SU-DHL-6 (cell line): Measurements from ENCODE around the gene FIBIN.

Experiments
- H2AFZ ChIP-seq: fragments of 200-600 bp; sonication (generic); 2 replicates; pipeline ENCODE4 v1.6.1; 2014; ENCODE audit warnings: low read depth, mild to moderate bottlenecking, moderate library complexity, mixed read lengths, antibody characterized with exemption, low read length; ENCODE audit not compliant: severe bottlenecking
- H3F3A ChIP-seq: fragments of 200-600 bp; shearing (Covaris generic); 2 replicates; pipeline ENCODE4 v1.6.0; 2016; ENCODE audit warnings: antibody characterized with exemption, mild to moderate bottlenecking; ENCODE audit not compliant: insufficient read depth
- H3K27ac ChIP-seq: fragments of 200-600 bp; sonication (generic); 2 replicates; pipeline ENCODE4 v1.5.1; 2016; ENCODE audit warnings: low read depth, mild to moderate bottlenecking, low read length, moderate library complexity, mixed read lengths
- H3K27me3 ChIP-seq: fragments of 200-600 bp; sonication (generic), shearing (Covaris generic); 2 replicates; pipeline ENCODE4 v1.6.0; 2014; ENCODE audit warnings: mild to moderate bottlenecking, low read length
- H3K36me3 ChIP-seq: fragments of 200-600 bp; sonication (generic); 2 replicates; pipeline ENCODE4 v1.6.1; 2014; ENCODE audit warnings: mild to moderate bottlenecking, low read length, mixed read lengths
- H3K4me2 ChIP-seq: fragments of 300-600, 200-600 bp; shearing (Covaris generic), sonication (generic); 2 replicates; pipeline ENCODE4 v1.6.0; 2014; ENCODE audit warnings: low read length, low read depth, mild to moderate bottlenecking; ENCODE audit not compliant: poor library complexity, severe bottlenecking
- H3K4me3 ChIP-seq: fragments of 200-600 bp; sonication (generic); 2 replicates; pipeline ENCODE4 v1.5.1; 2014; ENCODE audit warnings: antibody characterized with exemption, low read length, mild to moderate bottlenecking, mixed read lengths; ENCODE audit not compliant: insufficient read depth, poor library complexity, severe bottlenecking
- H3K79me2 ChIP-seq: fragments of 200-600 bp; sonication (generic); 2 replicates; pipeline ENCODE4 v1.6.1; 2014; ENCODE audit warnings: mild to moderate bottlenecking, low read length, moderate library complexity; ENCODE audit not compliant: insufficient read depth
- H3K9ac ChIP-seq: fragments of 200-600 bp; sonication (generic); 2 replicates; pipeline ENCODE4 v1.7.0; 2014; ENCODE audit warnings: mild to moderate bottlenecking, low read length
- H3K9me2 ChIP-seq: fragments of 200-600 bp; sonication (generic); replicated peaks from 2 replicates; pipeline ENCODE4 v1.6.1; 2014; ENCODE audit warnings: low read length; ENCODE audit not compliant: insufficient read depth
- H3K9me3 ChIP-seq: fragments of 200-600 bp; sonication (generic); 2 replicates; pipeline ENCODE4 v1.6.1; 2014; ENCODE audit warnings: low read length, mixed read lengths; ENCODE audit not compliant: insufficient read depth
- H4K20me1 ChIP-seq: fragments of 200-600 bp; sonication (generic); 2 replicates; pipeline ENCODE4 v1.6.1; 2014; ENCODE audit warnings: low read depth, mild to moderate bottlenecking, antibody characterized with exemption, low read length, moderate library complexity, mixed read lengths
- CTCF ChIP-seq: fragments of 200-600 bp; sonication (generic); IDR thresholded peaks from one replicate; pipeline ENCODE4 v1.5.1; 2017; ENCODE audit warnings: antibody characterized with exemption, mild to moderate bottlenecking, low read length, moderate library complexity; ENCODE audit not compliant: insufficient read depth, poor library complexity, severe bottlenecking
- EZH2phosphoT487 ChIP-seq: fragments of 200-600 bp; sonication (generic), shearing (Covaris generic); conservative IDR thresholded peaks from 2 replicates; pipeline ENCODE4 v1.6.1; 2018; ENCODE audit warnings: mild to moderate bottlenecking, antibody characterized with exemption, low read length, moderate library complexity, mixed read lengths

The FIBIN gene

GRCh38 chr11:27022659-27023251 is 28.8 kb downstream of the FIBIN start:
- no peak overlapping the region for H3K27ac ChIP-seq
- H3K4me3 ChIP-seq, result no peak overlapping the region
- H3K27me3 ChIP-seq, result no peaks in the 10 kb centered on the region

GRCh38 chr11:27024865-27025264 is 31.0 kb downstream of the FIBIN start:
- Histone ChIP-seq H2AFZ (no peak overlapping the region), H3K27ac (no peak overlapping the region), H3F3A (no peaks in the 10 kb centered on the region), H3K79me2 (no peaks in the 10 kb centered on the region), H4K20me1 (no peaks in the 10 kb centered on the region), H3K9me3 (no peaks in the 10 kb centered on the region), H3K9me2 (no peaks in the 10 kb centered on the region), H3K36me3 (no peaks in the 10 kb centered on the region), H3K4me2 (no peak overlapping the region), H3K9ac (no peak overlapping the region), H3K4me3 (no peak overlapping the region), H3K27me3 (no peaks in the 10 kb centered on the region)
- TF ChIP-seq CTCF (no peak), EZH2phosphoT487 (no peak)

More at GRCh38 chr11:27022659-27023251, 28.8 kb downstream of the FIBIN start:
- no peak overlapping the region for H2AFZ ChIP-seq
- no peak overlapping the region for H3K4me2 ChIP-seq
- TF ChIP-seq EZH2phosphoT487 (no peak), CTCF (no peak)
- H3F3A ChIP-seq, result no peaks in the 10 kb centered on the region
- no peaks in the 10 kb centered on the region for H4K20me1 ChIP-seq
- H3K9me3 ChIP-seq, result no peaks in the 10 kb centered on the region
- no peaks in the 10 kb centered on the region for H3K9me2 ChIP-seq
- no peaks in the 10 kb centered on the region for H3K36me3 ChIP-seq
- no peak overlapping the region for H3K9ac ChIP-seq
- no peaks in the 10 kb centered on the region for H3K79me2 ChIP-seq

DNA sequence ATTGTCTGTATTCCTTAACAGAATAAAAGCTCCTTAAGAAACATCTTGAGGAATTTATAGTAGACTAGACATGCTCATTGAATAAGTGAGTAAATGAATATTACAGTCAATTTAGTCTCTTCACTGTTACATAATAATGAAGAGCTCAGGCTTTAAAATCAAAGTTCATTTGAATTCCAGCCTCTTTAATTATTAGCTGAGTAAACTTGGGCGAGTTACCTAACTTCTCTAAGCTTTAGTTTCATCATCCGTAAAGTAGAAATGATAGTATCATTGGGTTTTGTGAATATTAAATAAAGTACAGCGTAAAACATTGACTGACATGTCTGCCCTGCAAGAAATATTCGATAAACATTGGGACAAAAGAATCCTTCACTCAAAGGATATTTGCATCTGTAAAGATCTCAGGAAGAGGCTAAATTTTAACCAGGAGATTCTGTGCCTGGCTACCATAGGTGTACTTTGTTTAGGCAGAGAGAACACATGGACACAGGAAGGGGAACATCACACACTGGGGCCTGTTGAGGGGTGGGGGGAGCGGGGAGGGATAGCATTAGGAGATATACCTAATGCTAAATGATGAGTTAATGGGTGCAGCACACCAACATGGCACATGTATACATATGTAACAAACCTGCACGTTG is 31.5 kb downstream of the FIBIN start:
- Histone ChIP-seq H4K20me1 (no peaks in the 10 kb centered on the region), H3K36me3 (no peaks in the 10 kb centered on the region), H3K9ac (no peak overlapping the region), H3K4me3 (no peak overlapping the region), H3K9me3 (no peaks in the 10 kb centered on the region), H2AFZ (no peak overlapping the region), H3K27me3 (no peaks in the 10 kb centered on the region), H3K79me2 (no peaks in the 10 kb centered on the region), H3F3A (no peaks in the 10 kb centered on the region), H3K4me2 (no peak overlapping the region), H3K27ac (no peak overlapping the region), H3K9me2 (no peaks in the 10 kb centered on the region)
- TF ChIP-seq EZH2phosphoT487 (no peak), CTCF (no peak)
